GM12865 (cell line): ENCODE data around the gene SULT4A1.
A peak's percentile ranks its signal among the peaks of the same experiment; 100 is the strongest.

Experiments used
- DNase-seq: peaks from one replicate; pipeline ENCODE4 v3.0.0; 2010; ENCODE audit warnings: low read depth
- H3K4me3 ChIP-seq: 2 replicates; pipeline ENCODE4 v1.5.1; 2011; ENCODE audit warnings: mild to moderate bottlenecking, low read depth, low read length, control low read depth
- TF ChIP-seq, protein P1 (sequence below): IDR thresholded peaks from 2 replicates; pipeline ENCODE4 v1.5.1; 2011; ENCODE audit warnings: low read length, control low read depth, low read depth, inconsistent platforms; ENCODE audit not compliant: insufficient read depth; ENCODE audit errors: missing control alignments

SULT4A1 gene

DNA sequence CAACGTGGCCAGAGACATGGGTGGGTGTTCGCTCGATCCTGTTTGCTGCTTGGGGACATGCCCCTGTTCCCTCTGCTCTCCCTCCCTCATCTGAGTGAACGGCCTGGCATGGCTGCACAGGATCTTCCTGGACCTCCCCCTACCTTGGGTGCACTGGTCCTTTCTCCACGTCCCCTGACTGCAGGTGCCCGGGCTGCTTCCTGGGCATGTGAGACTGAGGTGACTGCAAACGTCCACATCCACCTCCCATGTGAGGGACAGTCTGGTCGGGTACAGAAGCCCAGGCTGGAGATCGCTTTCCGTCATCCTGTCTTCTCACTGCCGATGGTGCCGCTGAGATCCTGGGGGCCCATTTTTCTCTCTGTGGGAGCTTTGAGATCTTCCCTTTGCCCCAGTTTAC, 11.8 kb downstream of the SULT4A1 start:
- DNase-seq = no peak
- H3K4me3 ChIP-seq = no peak overlapping the region
- TF ChIP-seq, protein P1, sequence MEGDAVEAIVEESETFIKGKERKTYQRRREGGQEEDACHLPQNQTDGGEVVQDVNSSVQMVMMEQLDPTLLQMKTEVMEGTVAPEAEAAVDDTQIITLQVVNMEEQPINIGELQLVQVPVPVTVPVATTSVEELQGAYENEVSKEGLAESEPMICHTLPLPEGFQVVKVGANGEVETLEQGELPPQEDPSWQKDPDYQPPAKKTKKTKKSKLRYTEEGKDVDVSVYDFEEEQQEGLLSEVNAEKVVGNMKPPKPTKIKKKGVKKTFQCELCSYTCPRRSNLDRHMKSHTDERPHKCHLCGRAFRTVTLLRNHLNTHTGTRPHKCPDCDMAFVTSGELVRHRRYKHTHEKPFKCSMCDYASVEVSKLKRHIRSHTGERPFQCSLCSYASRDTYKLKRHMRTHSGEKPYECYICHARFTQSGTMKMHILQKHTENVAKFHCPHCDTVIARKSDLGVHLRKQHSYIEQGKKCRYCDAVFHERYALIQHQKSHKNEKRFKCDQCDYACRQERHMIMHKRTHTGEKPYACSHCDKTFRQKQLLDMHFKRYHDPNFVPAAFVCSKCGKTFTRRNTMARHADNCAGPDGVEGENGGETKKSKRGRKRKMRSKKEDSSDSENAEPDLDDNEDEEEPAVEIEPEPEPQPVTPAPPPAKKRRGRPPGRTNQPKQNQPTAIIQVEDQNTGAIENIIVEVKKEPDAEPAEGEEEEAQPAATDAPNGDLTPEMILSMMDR = no peak

DNA sequence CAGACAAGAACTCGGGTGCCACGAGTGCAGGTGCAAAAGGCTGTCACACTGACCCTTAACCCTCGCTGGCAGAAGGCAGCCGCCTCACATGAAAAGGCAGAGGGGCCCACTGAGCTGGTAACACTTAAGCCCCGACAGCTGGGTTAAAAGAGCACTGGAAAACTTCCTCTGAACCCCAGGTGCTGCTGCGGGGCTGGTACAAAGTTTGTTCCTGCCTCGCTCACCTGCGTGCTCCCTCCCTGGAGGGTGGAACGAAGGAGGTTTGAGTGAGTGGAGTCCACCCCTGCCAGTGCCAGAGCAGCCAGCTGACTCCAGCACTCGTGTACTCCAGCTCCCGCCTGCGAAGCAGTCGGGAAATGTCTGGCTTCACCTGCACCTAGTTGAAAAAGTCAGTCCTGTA, 12.6 kb downstream of the SULT4A1 start:
- H3K4me3 ChIP-seq = no peak overlapping the region
- DNase-seq = no peak
- TF ChIP-seq, protein P1 = no peak

DNA sequence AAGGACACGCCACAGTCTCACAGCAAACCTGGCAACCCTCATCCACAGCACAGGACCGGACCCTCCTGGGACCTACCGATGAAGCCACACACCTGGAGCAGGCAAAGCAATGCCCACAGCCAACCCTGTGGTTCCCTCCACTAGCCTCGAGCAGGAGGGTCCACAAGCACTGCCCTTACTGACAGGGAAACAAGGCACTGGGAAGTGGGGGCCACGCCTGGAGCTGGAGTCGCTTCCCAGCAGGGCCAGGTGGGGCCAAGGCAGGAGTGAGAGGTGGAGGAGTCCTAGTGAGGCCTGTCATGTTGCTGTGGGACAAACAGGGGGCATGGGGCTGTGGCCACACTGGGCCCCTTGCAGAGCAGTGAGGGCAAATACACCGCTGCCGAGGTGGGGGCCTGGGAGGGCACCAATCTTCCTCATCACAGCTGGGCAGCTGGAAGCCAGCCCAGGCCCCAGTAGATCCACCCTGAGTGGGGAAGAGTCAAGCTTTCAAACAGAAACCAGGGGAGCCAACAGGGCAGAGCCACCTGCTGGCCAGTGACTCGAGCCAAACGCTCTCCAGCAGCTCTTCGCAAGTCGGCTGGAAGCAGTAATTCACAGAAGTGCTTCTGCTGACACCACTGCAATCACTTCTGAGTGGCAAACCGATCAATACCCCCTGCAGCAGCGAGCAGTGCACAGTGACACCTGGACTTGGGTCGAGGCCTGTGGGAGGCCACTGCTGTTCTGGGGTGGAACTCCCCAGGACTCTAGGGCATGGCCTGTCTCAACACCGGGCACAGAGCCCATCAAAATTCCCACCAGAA, 13.7 kb downstream of the SULT4A1 start:
- no peak overlapping the region for H3K4me3 ChIP-seq
- TF ChIP-seq, protein P1 = peak; percentile 23
- peak; percentile 19 for DNase-seq

- DNase-seq = no peak
- TF ChIP-seq, protein P1 = no peak
- no peak overlapping the region for H3K4me3 ChIP-seq
Measured at GRCh38 chr22:43847376-43848289, 14.7 kb downstream of the SULT4A1 start.

GRCh38 chr22:43846966-43847365, 15.3 kb downstream of the SULT4A1 start:
- TF ChIP-seq, protein P1 = no peak
- no peak overlapping the region for H3K4me3 ChIP-seq
- no peak for DNase-seq

GRCh38 chr22:43845981-43846380, 16.3 kb downstream of the SULT4A1 start:
- H3K4me3 ChIP-seq = no peak overlapping the region
- no peak for DNase-seq

More at GRCh38 chr22:43845981-43846380, 16.3 kb downstream of the SULT4A1 start:
- TF ChIP-seq, protein P1 = no peak
